OCI-LY1 (cell line): ENCODE results near the gene ADGRL2.

ENCODE experiments used
- H2AFZ ChIP-seq: fragments of 200-600 bp; sonication (generic), shearing (Covaris generic); 2 replicates; pipeline ENCODE4 v1.6.0; 2014; ENCODE audit warnings: antibody characterized with exemption, mild to moderate bottlenecking, low read length
- H3F3A ChIP-seq: fragments of 200-600 bp; sonication (generic), shearing (Covaris generic); 2 replicates; pipeline ENCODE4 v1.6.0; 2014; ENCODE audit warnings: mild to moderate bottlenecking, antibody characterized with exemption, low read length, moderate library complexity; ENCODE audit not compliant: insufficient read depth
- H3K27ac ChIP-seq: fragments of 200-600 bp; sonication (generic); 2 replicates; pipeline ENCODE4 v1.5.1; 2014; ENCODE audit warnings: low read length, mixed run types, mild to moderate bottlenecking, low read depth; ENCODE audit not compliant: poor library complexity, severe bottlenecking
- H3K27me3 ChIP-seq: fragments of 200-600 bp; sonication (generic); 2 replicates; pipeline ENCODE4 v1.6.0; 2014; ENCODE audit warnings: antibody characterized with exemption, mild to moderate bottlenecking, low read length, moderate library complexity; ENCODE audit not compliant: insufficient read depth
- H3K36me3 ChIP-seq: fragments of 200-600 bp; sonication (generic); 2 replicates; pipeline ENCODE4 v1.6.1; 2014; ENCODE audit warnings: mild to moderate bottlenecking, antibody characterized with exemption, low read length, moderate library complexity, mixed read lengths; ENCODE audit not compliant: insufficient read depth
- H3K4me1 ChIP-seq: fragments of 200-600 bp; sonication (generic); 2 replicates; pipeline ENCODE4 v1.5.1; 2014; ENCODE audit warnings: mild to moderate bottlenecking, low read length, moderate library complexity; ENCODE audit not compliant: insufficient read depth, severe bottlenecking
- H3K4me2 ChIP-seq: fragments of 200-600 bp; sonication (generic), shearing (Covaris generic); 2 replicates; pipeline ENCODE4 v1.6.1; 2014; ENCODE audit warnings: low read length
- H3K4me3 ChIP-seq: fragments of 200-600 bp; sonication (generic); 2 replicates; pipeline ENCODE4 v1.5.1; 2014; ENCODE audit warnings: low read length, low read depth, mild to moderate bottlenecking, mixed read lengths; ENCODE audit not compliant: poor library complexity, severe bottlenecking
- H3K79me2 ChIP-seq: fragments of 200-600 bp; shearing (Covaris generic); 2 replicates; pipeline ENCODE4 v1.6.1; 2016; ENCODE audit warnings: mixed run types, low read length, mixed read lengths; ENCODE audit not compliant: insufficient read depth
- H3K9ac ChIP-seq: fragments of 200-600 bp; sonication (generic), shearing (Covaris generic); 2 replicates; pipeline ENCODE4 v1.6.1; 2014; ENCODE audit warnings: mild to moderate bottlenecking, low read length, mixed read lengths
- H3K9me2 ChIP-seq: fragments of 200-600 bp; sonication (generic), shearing (Covaris generic); 2 replicates; pipeline ENCODE4 v1.6.1; 2014; ENCODE audit warnings: low read depth, mild to moderate bottlenecking, low read length, mixed read lengths
- H3K9me3 ChIP-seq: fragments of 200-600 bp; shearing (Covaris generic); 2 replicates; pipeline ENCODE4 v1.6.1; 2014; ENCODE audit warnings: low read length, mixed read lengths
- H4K20me1 ChIP-seq: fragments of 200-600 bp; sonication (generic), shearing (Covaris generic); 2 replicates; pipeline ENCODE4 v1.6.0; 2016; ENCODE audit warnings: mild to moderate bottlenecking, low read length; ENCODE audit not compliant: insufficient read depth
- CTCF ChIP-seq: fragments of 200-600 bp; sonication (generic), shearing (Covaris generic); IDR thresholded peaks from 2 replicates; pipeline ENCODE4 v1.5.1; 2017; ENCODE audit warnings: mild to moderate bottlenecking, antibody characterized with exemption, low read length, moderate library complexity, mixed read lengths
- EZH2 ChIP-seq: fragments of 200-600 bp; sonication (generic), shearing (Covaris generic); IDR thresholded peaks from 2 replicates; pipeline ENCODE4 v1.8.0; 2017; ENCODE audit warnings: borderline replicate concordance, mixed run types, mild to moderate bottlenecking, antibody characterized with exemption, low read length, moderate library complexity, mixed read lengths

The ADGRL2 gene

GRCh38 chr1:81836007-81836626 lies 35.4 kb downstream of the ADGRL2 start:
- TF ChIP-seq EZH2 = no peak
- no peak for TF ChIP-seq CTCF
- Histone ChIP-seq H3K9ac (no peak overlapping the region), H3K27ac (no peak overlapping the region), H3K4me1 (no peaks in the 10 kb centered on the region), H3K27me3 (no peaks in the 10 kb centered on the region), H3K79me2 (no peaks in the 10 kb centered on the region), H3K9me2 (no peaks in the 10 kb centered on the region), H4K20me1 (no peaks in the 10 kb centered on the region), H3K36me3 (no peaks in the 10 kb centered on the region), H3F3A (no peaks in the 10 kb centered on the region), H2AFZ (no peak overlapping the region), H3K9me3 (no peaks in the 10 kb centered on the region), H3K4me2 (no peak overlapping the region), H3K4me3 (no peak overlapping the region)

GRCh38 chr1:81838600-81839218 lies 38.0 kb downstream of the ADGRL2 start:
- no peaks in the 10 kb centered on the region for H3K79me2 ChIP-seq
- H3K27ac ChIP-seq = no peak overlapping the region
- no peak overlapping the region for H3K4me2 ChIP-seq
- no peak for TF ChIP-seq EZH2
- no peak for TF ChIP-seq CTCF
- H3K9me3 ChIP-seq = no peaks in the 10 kb centered on the region
- no peak overlapping the region for H3K9ac ChIP-seq
- no peaks in the 10 kb centered on the region for H3K9me2 ChIP-seq
- H3F3A ChIP-seq = no peaks in the 10 kb centered on the region
- H3K4me3 ChIP-seq = no peak overlapping the region
- H3K36me3 ChIP-seq = no peaks in the 10 kb centered on the region
- no peaks in the 10 kb centered on the region for H4K20me1 ChIP-seq
- H3K4me1 ChIP-seq = no peaks in the 10 kb centered on the region
- H2AFZ ChIP-seq = no peak overlapping the region
- H3K27me3 ChIP-seq = no peaks in the 10 kb centered on the region

- no peaks in the 10 kb centered on the region for H3K9me3 ChIP-seq
- no peaks in the 10 kb centered on the region for H3K27me3 ChIP-seq
- H3K36me3 ChIP-seq = no peaks in the 10 kb centered on the region
Measured at GRCh38 chr1:81840805-81841204, 40.1 kb downstream of the ADGRL2 start.

More at GRCh38 chr1:81840805-81841204, 40.1 kb downstream of the ADGRL2 start:
- Histone ChIP-seq H3K4me3 (no peak overlapping the region), H3K9ac (no peak overlapping the region), H3K9me2 (no peaks in the 10 kb centered on the region), H4K20me1 (no peaks in the 10 kb centered on the region), H3K4me2 (no peak overlapping the region), H3K27ac (no peak overlapping the region), H2AFZ (no peak overlapping the region), H3F3A (no peaks in the 10 kb centered on the region), H3K4me1 (no peaks in the 10 kb centered on the region), H3K79me2 (no peaks in the 10 kb centered on the region)
- TF ChIP-seq CTCF (no peak), EZH2 (no peak)
